Measurements from ENCODE around the gene OTUB2.

Gene OTUB2

DNA sequence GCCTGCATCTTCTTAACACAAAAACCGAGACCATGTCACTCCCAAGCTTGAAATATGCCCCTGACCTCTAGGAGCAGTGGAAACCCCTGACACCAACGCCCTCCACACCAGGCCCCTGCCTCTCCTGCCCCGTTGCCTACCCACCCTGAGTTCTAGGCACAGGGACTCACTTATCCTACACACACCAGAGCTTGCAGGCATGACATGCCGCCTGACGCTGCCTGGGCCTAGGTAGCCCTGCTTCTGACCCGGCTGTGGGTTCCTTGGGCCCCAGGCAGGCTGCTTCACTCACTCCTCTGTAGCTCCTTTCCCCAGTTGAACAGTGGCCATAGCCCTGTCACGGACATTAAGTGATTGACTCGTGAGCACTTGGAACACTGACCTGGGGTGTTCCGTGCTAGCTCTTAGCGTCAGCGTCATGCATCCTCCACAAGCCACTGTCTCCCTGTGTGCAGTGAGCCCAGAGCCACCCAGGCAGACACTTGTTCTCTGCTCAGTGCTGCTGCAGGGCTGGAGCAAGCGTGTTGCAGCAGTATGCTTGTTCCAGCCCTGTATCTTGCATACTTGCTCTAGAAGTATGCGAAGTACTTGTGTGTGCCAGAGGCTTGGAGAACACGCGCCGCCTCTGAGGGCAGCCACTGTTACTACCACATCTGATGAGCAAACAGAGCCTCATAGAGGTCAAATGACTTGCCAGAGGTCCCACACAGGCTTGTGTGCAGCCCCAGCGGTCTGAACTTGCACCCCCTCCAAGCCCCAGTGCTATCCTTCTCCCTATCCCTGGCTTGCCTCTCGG is 15.6 kb downstream of the OTUB2 start:
- no peak for DNase-seq (ENCODE audit: low read depth)

DNA sequence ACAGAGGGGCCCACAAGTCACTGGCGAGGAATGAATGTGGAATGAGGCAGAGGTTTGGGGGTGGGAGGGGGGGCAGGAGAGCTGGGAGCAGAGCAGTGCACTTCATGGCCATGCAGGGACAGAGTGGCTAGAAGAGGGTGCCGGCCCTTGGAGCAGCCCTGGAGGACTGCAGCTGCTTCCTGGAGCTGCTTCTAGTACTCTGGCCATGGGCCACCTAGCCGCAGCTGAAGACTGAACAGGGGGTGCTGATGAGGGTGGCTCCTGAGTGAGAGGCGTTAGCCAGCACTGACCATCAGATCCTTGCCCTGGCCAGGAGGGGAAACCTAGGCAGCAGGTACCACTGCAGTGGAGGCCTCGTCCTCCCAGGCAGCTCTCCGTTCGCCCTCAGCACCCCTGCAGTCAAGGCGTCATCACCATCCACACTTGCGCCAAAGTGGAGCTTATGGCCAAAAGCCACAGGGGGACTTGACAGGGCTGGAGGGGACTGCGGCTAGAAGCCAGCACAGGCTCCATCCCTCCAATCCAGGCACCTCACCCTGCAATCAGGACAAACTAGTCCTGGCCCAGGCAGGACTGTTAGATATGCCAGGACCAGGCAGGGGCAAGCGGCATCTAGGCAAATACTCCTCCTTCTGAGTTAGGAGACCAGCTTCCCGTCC is 16.4 kb downstream of the OTUB2 start:
- no peak for DNase-seq (ENCODE audit: low read depth)

DNA sequence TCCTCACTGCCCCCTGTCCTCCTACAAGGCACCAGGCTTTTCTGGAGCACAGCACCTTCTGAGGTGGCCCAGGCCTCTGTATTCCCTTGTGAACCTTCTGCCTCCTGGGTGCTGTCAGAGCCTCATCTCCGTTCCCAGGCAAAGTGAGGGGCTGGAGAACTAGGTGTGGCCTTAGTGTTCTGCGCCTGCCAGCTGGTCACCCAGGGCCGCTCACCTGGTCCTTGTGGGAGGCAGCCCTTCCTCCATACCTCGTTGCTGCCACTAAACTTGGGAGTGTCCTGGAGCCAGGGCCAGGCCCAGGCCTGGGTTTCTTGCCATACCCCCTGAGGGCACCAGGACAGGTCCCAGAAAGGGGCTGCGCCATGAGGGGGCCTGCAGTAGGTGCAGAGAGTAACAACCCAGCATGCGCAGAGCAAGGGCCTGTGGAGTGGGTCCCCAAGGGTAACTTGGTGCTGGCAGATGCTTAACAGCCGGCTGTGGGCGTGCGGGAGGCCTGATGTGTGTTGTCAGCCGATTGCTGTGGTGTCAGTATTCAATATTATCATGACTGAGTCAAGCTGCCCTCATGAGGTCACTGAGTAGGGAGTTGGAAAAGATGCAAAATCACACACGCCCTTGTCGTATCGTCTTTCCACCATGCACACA is 17.1 kb downstream of the OTUB2 start:
- DNase-seq (ENCODE audit: low read depth): no peak

DNA sequence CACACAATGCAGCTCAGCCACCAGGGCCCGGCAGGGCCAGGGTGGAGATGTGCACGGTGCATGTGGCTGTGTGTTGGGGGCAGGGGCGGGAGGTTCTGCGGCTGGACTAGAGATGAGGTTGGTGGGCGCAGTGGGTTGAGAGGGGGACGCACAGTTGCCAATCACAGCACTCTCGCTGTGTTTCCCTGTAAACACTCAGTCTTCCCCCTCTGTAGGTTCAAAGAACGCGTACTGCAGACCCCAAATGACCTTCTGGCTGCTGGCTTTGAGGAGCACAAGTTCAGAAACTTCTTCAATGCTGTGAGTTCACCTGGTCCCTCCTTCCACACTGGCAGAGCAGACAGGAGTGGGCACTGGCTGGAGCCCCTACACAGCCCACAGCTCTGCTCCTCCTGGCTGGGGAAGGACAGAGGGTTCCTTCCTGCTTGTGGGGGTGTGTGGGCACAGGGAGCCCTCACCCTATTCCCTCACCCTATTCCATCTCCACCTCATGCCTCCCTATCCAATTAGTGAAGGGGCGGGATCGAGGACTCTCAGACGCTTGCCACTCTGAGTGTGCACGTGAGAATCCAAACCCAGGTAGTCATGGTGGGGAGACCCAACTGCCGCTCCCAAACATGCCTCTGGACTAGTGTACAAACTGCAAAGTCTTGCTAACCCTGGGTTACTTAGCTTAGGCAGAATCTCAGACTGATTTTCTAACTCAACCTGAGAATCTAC is 17.8 kb downstream of the OTUB2 start:
- no peak for DNase-seq (ENCODE audit: low read depth)

DNA sequence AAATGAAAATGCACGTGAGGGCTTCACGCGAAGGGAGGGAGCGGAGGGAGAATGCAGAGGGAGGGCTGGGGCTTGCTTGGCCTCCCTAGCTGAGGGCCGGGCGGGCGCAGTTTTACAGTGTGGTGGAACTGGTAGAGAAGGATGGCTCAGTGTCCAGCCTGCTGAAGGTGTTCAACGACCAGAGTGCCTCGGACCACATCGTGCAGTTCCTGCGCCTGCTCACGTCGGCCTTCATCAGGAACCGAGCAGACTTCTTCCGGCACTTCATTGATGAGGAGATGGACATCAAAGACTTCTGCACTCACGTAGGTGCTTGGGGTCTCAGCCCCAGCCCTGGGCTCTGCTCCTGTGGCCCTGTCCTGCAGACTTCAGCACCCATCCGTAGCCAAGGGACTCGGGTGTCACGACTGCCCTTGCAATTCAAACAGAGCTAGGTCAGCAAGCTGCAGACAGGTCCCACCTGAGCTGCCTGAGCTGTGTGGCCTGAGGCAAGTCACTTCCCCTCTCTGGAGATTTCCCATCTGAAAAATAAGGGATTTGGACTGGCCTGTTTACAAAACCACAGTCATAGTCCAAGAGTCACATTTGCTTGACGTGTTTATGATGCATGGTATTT is 18.4 kb downstream of the OTUB2 start:
- DNase-seq (ENCODE audit: low read depth): no peak

DNA sequence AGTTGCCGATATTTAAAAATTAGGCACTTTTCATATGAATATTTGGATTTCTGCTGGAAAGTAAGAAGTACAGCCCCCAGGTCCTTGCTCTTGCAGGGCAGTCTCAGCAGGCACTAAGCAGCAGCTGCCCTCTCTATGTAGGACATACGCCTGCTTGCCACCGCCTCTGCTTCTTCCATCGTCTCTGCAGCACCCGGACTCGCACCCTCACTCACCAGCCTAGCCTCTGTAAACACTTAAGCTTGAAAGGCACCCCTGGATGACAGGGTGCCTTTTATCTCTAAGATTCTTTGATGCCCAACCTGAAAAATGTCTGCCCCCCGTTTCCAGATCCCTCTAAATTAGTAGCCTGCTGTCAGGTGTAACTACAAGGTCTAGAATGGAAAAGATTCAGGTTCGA is 19.0 kb downstream of the OTUB2 start:
- DNase-seq (ENCODE audit: low read depth): no peak

DNA sequence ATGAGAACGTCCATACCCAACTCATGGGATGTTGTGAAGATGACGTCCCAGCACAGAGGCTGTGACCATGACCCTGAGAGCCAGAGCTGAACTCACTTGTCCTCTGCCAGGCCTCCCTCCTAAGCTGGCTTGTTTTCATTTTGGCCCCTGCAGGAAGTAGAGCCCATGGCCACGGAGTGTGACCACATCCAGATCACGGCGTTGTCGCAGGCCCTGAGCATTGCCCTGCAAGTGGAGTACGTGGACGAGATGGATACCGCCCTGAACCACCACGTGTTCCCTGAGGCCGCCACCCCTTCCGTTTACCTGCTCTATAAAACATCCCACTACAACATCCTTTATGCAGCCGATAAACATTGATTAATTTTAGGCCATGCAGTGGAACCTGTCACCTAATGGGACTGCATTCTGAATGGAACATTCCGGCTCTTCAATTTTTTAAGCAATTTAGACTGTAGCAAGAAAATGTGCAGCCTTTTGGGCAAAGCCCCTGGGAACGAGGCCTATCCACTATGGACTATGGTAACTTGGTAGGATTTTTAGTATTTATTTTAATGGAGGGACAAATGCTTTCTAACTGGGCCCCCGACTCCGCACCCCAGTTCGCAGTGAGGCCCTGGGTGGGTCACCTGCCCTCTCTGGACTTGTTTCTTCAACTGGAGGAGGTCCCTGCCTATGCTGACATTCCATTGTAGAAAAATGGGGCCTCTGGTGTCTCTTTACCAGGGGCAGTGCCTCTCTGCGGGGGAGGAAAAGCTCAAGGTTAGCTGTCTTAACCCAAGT is 19.6 kb downstream of the OTUB2 start:
- no peak for DNase-seq (ENCODE audit: low read depth)

DNA sequence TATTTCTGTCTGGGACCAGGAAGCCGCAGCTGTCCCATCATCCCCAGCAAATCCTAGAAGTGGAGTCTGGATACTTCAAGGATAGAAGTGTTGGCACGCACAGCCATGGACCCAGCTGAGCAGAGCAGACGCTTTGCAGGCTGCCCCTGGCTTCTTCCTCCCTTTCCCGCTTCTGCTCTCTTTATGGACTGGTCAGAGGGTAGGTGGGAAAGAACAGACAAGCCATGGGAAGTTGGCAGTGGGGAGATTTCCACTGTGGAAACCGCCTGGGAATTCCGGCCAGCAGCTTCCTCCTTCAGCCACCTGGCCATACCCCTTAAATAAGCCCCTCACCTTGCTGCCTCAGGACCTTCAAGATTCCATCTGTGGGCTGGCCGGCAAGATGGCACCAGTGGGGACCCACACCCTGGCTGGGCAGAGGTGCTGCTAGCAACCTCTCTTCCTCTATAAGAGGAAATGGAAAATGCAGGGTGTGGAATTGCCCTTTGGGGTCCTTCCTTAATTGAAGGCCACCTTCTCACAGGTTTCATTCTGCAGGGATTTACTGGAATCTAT is 20.6 kb downstream of the OTUB2 start:
- no peak for DNase-seq (ENCODE audit: low read depth)

DNA sequence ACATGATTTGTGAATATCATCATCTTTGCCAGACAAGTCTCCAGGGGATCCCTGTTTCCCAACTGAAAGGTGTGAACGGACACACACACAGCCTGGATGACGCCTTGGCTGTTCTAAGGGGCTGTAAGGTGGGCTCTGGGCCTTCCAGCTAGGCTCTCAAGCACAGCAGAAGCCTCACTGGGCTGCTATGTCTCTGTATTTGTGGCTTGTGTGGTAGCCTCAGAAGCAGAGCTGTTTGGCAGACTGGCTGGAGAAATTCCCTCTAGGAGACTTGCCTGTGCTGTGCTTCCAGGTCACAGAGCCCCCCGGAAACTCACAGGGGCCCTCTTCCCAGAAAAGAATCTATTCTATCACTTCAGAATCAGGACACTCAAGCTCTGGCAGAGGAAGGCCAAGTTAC is 21.4 kb downstream of the OTUB2 start:
- DNase-seq (ENCODE audit: low read depth): no peak

DNA sequence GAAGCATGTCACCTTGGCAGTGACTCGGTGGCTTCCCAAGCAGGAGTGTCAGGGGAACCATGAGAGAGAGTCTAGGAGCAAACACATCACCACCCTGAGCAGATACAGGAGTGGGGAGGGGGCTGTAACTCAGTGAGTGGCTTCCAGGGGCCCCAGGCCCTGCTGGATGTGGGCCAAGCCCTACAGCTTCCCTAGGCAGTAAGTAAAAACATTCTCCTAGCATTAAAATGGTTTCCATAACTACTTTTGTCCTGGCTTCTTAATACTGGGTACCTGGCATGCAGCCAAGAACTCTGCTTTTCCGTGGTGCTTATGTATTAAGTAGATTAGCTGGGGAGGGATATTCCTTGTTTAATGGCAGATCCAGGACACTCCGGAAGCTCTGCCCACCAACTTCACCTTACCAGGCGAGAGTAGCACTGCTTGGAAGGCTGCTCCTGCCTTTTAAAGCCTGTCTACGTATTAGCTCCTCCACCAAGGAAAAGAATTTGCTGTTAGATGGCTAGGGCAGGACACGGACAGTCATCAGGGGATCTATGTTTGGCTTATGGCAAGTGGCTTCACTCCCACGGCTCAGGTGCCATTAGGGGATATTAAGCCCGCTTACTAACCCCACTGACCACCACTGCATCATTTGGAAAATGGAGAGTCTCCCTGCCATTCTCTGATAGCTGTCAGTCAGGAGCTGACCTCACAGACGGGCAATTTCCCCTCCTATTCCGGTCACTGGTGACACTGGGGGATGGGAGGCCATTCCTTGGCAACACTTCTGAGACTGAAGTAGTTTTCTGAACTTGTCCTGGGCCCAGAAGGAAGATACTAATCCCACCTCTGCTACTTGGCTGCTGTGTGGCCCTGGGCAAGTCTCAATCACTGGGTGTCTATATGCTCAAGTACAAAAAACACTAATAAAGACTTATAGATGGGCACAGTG is 22.8 kb downstream of the OTUB2 start:
- no peak for DNase-seq (ENCODE audit: low read depth)

DNA sequence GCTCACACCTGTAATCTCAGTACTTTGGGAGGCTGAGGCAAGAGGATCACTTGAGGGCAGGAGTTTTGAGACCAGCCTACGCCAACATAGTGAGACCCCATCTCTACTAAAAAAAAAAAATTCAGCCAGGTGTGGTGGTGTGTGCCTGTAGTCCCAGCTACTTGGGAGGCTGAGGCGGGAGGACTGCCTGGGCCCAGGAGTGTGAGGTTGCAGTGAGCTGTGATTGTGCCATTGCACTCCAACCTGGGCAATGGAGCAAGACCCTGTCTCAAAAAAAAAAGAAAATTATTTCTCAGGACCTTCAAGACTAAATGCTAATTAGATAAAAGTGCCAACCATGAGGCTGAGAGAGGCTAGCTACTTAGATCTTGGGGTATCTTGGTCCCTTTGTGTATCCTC is 23.5 kb downstream of the OTUB2 start:
- DNase-seq (ENCODE audit: low read depth): no peak

DNA sequence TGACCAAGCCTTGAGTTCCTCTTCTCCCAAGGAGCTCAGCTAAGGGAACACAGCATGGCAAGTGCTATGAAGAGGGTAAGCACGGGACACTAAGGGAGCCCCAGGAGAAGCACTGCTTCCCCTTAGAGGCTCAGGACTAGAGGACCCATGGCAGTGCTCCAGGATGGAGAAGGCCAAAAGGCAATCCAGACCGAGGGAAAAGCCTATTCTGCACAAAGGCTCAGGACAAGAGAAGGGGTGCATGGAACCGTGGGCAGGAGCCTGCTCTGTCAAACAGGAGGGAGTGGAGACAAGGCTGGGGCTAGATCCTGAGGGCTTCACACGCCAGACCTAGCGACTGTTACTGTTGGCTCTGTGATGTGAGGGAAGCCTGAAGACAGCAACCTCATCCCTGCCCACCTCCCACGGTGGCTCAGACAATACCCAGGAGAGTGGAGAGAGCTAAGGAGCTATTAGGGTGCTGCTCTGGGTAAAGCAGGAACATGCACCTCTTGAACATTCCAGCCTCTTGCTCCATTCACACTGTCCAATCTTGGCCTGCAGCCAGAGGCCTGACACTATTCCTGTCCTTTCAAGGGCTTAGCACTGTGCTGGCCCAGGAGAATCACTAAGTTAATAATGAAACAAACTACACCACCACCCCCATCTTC is 24.2 kb downstream of the OTUB2 start:
- no peak for DNase-seq (ENCODE audit: low read depth)

DNA sequence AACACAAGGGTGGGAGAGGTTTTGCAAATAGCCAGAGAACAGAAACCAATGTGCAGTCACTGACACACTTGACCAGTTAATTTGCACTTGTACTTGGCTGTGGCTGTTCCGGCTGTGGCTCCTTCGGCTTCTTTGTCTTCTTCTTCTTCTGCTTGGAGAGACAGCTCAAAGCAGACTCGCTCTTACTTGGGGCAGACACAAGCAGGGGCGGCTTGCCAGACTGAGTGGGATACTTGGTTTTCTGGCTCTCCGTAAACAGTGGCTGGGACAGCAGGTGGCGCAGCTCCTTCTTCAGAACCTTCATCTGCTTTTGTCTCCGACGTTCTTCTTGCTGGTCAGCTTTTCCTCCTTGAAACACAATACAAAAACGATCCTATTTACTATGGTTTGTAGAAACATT is 25.0 kb downstream of the OTUB2 start:
- no peak for DNase-seq (ENCODE audit: low read depth)

DNA sequence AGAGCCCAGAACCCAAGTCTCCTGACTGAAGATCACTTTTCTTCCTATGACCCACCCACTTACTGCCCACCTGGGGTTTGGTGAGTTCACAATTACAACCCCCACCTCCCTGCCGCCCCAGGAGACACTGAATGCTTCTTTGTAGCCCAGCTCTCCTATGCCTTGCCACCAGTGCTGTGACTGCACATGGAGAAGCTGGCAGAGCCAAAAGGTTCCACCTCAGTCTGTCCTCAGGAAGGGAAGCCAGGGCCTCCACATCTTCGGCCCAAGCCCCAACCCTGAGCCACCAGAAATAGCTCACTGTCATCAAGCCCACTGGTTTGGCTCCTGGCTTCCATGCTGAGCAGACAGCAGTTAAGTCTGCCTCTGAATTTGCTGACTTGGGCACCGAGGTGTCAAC is 25.6 kb downstream of the OTUB2 start:
- no peak for DNase-seq (ENCODE audit: low read depth)

DNA sequence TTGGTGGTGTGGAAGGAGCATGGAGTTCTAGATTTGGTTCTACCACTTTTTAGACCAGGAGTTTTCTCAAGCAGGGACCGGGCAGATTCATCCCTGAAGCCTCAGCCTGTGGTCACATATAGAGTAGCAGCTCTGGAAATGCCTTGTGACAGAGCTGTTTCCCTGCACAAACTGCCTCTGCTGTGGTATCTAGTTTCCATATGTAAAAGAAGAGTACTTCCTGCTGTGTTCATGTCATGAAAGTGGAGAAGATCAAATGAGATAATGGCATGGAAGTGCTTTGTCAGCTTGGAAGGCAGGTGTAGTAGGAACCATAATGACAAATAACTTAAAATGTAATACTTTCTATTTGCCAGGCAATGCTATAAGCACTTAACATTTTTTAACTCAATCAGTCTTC is 26.1 kb downstream of the OTUB2 start:
- no peak for DNase-seq (ENCODE audit: low read depth)

DNA sequence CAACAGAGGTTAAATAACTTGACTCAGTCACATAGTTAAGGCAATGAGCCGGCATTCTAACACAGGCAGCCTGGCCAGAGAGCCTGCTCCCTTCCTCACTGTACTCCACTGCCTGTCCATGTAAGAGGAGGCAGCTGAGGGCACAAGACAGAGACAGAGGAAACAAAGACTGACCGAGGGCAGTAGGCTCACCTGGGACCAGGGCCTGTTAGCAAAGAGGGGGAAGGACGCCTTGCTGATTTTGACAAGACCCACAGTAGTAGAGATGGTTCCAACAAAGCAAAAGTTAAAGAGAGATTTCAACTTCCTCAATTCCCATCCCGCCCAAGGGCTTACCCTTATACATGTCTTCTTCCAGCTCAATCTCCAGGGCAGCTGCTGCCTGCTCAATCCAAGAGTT is 26.5 kb downstream of the OTUB2 start:
- no peak for DNase-seq (ENCODE audit: low read depth)

DNA sequence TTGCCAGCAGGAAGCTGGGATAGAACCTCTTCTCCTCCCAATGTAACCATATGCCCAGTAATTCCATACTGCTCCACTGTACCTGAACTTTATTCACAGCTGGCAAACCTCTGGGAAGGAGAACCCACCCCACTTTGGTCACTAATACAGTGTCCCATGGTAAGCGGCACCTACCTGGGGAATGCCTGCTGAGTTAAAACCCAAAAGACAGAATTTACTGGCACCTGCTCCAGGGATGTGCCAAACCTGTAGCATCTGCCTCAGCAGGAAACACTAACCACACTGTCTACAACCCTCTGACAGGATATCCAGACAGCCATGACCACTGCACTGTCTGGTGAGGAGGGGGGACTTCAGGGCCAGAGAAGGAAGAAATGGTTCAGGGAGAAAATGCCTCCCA is 28.3 kb downstream of the OTUB2 start:
- DNase-seq (ENCODE audit: low read depth): no peak

DNA sequence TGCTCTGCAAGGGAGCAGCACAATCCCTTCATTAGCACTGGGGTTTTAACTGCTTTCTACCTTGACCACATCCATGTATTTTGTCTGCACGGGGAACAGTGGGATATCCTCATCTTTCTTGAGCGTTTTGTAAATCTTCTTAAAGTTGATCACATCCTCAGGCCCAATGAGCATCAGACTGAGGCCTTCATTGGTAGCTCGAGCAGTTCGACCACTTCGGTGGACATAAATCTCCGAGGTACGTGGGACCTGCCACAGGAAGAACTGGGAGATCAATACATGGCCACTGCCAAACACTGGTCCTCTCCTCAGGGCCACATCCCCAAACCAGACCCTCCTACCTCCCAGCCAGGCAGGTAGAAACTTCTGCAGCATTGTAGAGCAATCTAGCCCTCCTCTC is 28.8 kb downstream of the OTUB2 start:
- no peak for DNase-seq (ENCODE audit: low read depth)

DNA sequence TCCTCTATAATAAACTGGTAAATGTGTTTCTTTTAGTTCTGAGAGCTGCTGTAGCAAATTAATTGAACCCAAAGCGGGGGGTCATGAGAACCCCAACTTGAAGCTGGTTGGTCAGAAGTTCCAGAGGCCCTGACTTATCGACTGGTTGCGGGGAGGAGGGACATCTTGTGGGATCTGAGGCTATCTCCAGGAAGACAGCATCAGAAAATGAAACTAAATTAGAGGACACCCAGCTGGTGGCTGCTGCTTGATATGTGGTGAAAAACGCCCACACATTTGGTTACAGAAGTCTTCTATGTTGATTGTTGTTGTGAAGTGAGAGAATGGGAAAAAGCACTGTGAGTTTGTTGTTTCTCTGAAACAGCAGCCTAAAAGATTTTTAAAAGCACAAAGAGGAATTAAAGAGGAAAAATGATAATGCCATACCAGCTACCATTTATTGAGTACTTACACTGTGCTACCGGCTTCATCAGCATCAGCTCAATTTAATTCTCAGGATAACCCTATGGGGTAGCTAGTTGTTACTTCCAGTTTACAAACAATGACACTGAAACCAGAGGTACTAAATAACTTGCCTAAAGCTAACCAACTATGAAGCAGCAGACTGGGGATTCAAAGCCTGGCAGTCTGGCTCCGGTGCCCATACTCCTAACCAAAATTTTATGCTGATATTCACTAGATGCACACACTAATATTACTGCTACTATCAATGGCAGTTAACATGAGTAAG is 30.6 kb downstream of the OTUB2 start:
- no peak for DNase-seq (ENCODE audit: low read depth)

Measured in CMK (cell line).